Cerebellar cortex (tissue), 1 donor: ENCODE measurements around the gene SMG6.

Experiments used
- DNase-seq: peaks from one replicate; pipeline ENCODE4 v3.0.0-alpha.2; 2015; ENCODE audit warnings: low spot score

Gene SMG6

GRCh38 chr17:2235265-2235664 lies 68.3 kb downstream of the SMG6 start:
- DNase-seq: no peak

- no peak for DNase-seq
These were observed 70.1 kb downstream of the SMG6 start for GRCh38 chr17:2233441-2233947.

- DNase-seq: no peak
These were observed 71.3 kb downstream of the SMG6 start for GRCh38 chr17:2232244-2232638.

GRCh38 chr17:2230877-2231276 lies 72.7 kb downstream of the SMG6 start:
- DNase-seq: no peak

- no peak for DNase-seq
These were observed 76.4 kb downstream of the SMG6 start for GRCh38 chr17:2227025-2227699.

GRCh38 chr17:2223617-2223927 lies 80.0 kb downstream of the SMG6 start:
- DNase-seq: no peak

- peak; percentile 65 for DNase-seq
These were observed 80.5 kb downstream of the SMG6 start for GRCh38 chr17:2222901-2223616.

- no peak for DNase-seq
These were observed 81.3 kb downstream of the SMG6 start for GRCh38 chr17:2222301-2222700.

- DNase-seq: no peak
These were observed 85.2 kb downstream of the SMG6 start for GRCh38 chr17:2218426-2218825.

- DNase-seq: peak; percentile 48
These were observed 87.8 kb downstream of the SMG6 start for GRCh38 chr17:2215616-2216364.

- DNase-seq: no peak
These were observed 88.5 kb downstream of the SMG6 start for GRCh38 chr17:2214929-2215615.

- DNase-seq: peak; percentile 56
These were observed 89.3 kb downstream of the SMG6 start for GRCh38 chr17:2214047-2214928.

GRCh38 chr17:2213291-2213960 lies 90.2 kb downstream of the SMG6 start:
- DNase-seq: no peak

GRCh38 chr17:2212400-2212981 lies 91.1 kb downstream of the SMG6 start:
- DNase-seq: no peak

- no peak for DNase-seq
These were observed 91.8 kb downstream of the SMG6 start for GRCh38 chr17:2211661-2212399.

- DNase-seq: no peak
These were observed 92.9 kb downstream of the SMG6 start for GRCh38 chr17:2210726-2211125.

- no peak for DNase-seq
These were observed 95.6 kb downstream of the SMG6 start for GRCh38 chr17:2207815-2208515.

- DNase-seq: no peak
These were observed 99.2 kb downstream of the SMG6 start for GRCh38 chr17:2204393-2204792.

GRCh38 chr17:2203818-2204217 lies 99.8 kb downstream of the SMG6 start:
- no peak for DNase-seq
